PC-9 (cell line): ENCODE results near the gene TJP3. TPM values are rescaled to one million over a fixed set of nuclear protein-coding genes. Genes with fewer than 3 reads are reported as not detected.

Experiments
- BruUV-seq: library from RNA; stranded (reverse); fragments of 400-500 nt; replicated peaks from 2 replicates; lab custom pipeline; 2021; lab: Mats Ljungman, UMichigan
- CTCF ChIA-PET: fragments of 300-600 bp; sonication (Branson Sonifier 250); formaldehyde crosslinking; loops from one replicate; lab custom pipeline; 2022; ENCODE audit warnings: antibody characterized with exemption; lab: Charles Lee
- POLR2A ChIA-PET: fragments of 300-600 bp; sonication (Branson Sonifier 250); formaldehyde crosslinking; loops from one replicate; lab custom pipeline; 2022; ENCODE audit warnings: antibody characterized with exemption; ENCODE audit not compliant: unreplicated experiment; lab: Charles Lee
- DNase-seq, 2 experiments: peaks; one replicate each; pipeline versions ENCODE4 v3.0.0 to v3.0.0-alpha.2; 2015 to 2022; ENCODE audit warnings: mixed read lengths in 1 of 2
- H2AFZ ChIP-seq: fragments of 200-600 bp; sonication (generic); 2 replicates; pipeline ENCODE4 v1.8.1; 2017; ENCODE audit warnings: antibody characterized with exemption
- H3F3A ChIP-seq: fragments of 200-600 bp; sonication (generic); 2 replicates; pipeline ENCODE4 v1.8.1; 2017; ENCODE audit warnings: antibody characterized with exemption, mild to moderate bottlenecking, low read depth; ENCODE audit not compliant: insufficient read depth
- H3K27ac ChIP-seq: fragments of 200-600 bp; sonication (generic); 2 replicates; pipeline ENCODE4 v1.6.1; 2016; ENCODE audit warnings: mixed run types
- H3K27me3 ChIP-seq: fragments of 200-600 bp; sonication (generic); 2 replicates; pipeline ENCODE4 v1.6.1; 2016; ENCODE audit warnings: low read depth, mixed run types; ENCODE audit not compliant: insufficient read depth
- H3K36me3 ChIP-seq: fragments of 200-600 bp; sonication (generic); 2 replicates; pipeline ENCODE4 v1.6.1; 2016; ENCODE audit warnings: low read depth, mixed run types
- H3K4me1 ChIP-seq: fragments of 200-600 bp; sonication (generic); replicated peaks from 2 replicates; pipeline ENCODE4 v1.6.1; 2016; ENCODE audit warnings: mixed run types; ENCODE audit not compliant: insufficient read depth
- H3K4me2 ChIP-seq: fragments of 200-600 bp; sonication (generic); 2 replicates; pipeline ENCODE4 v1.6.1; 2017; ENCODE audit warnings: mixed run types
- H3K4me3 ChIP-seq: fragments of 200-600 bp; sonication (generic); 2 replicates; pipeline ENCODE4 v1.6.1; 2016; ENCODE audit warnings: mixed run types
- H3K79me2 ChIP-seq: fragments of 200-600 bp; sonication (generic); 2 replicates; pipeline ENCODE4 v1.6.1; 2017; ENCODE audit warnings: low read depth, mixed run types
- H3K9me2 ChIP-seq: fragments of 200-600 bp; sonication (generic); 2 replicates; pipeline ENCODE4 v1.8.1; 2017; ENCODE audit warnings: mild to moderate bottlenecking; ENCODE audit not compliant: insufficient read depth
- H3K9me3 ChIP-seq: fragments of 200-600 bp; sonication (generic); 2 replicates; pipeline ENCODE4 v1.8.1; 2016; ENCODE audit warnings: low read depth; ENCODE audit not compliant: insufficient read depth
- H4K20me1 ChIP-seq: fragments of 200-600 bp; sonication (generic); 2 replicates; pipeline ENCODE4 v1.8.1; 2017; ENCODE audit not compliant: insufficient read depth
- CTCF ChIP-seq: fragments of 200-600 bp; sonication (generic); conservative IDR thresholded peaks from 2 replicates; pipeline ENCODE4 v1.6.1; 2017; ENCODE audit warnings: mixed run types, antibody characterized with exemption, mild to moderate bottlenecking, moderate library complexity
- EZH2 ChIP-seq: fragments of 200-600 bp; sonication (generic); IDR thresholded peaks from 2 replicates; pipeline ENCODE4 v1.8.0; 2017; ENCODE audit warnings: antibody characterized with exemption, low read depth
- intact Hi-C: fragments of 100-400 bp; cut with micrococcal nuclease; formaldehyde crosslinking; loops from one replicate; pipeline ENCODE4 v1.10.0; 2022; ENCODE audit not compliant: unreplicated experiment
- total RNA-seq: library from RNA; stranded (reverse); gene quantifications from 2 replicates; pipeline ENCODE4 v1.2.3, GENCODE V29; 2021

TJP3 gene
- total RNA-seq, 1 experiment from 2014 or later, result 56.8 TPM

- no peak for DNase-seq
- H3K4me1 ChIP-seq, result no peaks in the 10 kb centered on the region
- no peaks in the 10 kb centered on the region for H3K36me3 ChIP-seq
- 0 out of 2 replicates have a peak, but pooled peaks cover 3% of the 10 kb centered on the region for H3F3A ChIP-seq
- H3K27me3 ChIP-seq, result no peaks in the 10 kb centered on the region
- H3K4me2 ChIP-seq, result no peak overlapping the region
- no TSS peak for BruUV-seq
- no peaks in the 10 kb centered on the region for H4K20me1 ChIP-seq
- H3K27ac ChIP-seq, result no peak overlapping the region
- H2AFZ ChIP-seq, result no peak overlapping the region
- peaks cover 12% of the 10 kb centered on the region; the same call in 1 of the 2 replicates for H3K79me2 ChIP-seq
- intact Hi-C loops, result no loop called here
- CTCF ChIA-PET, result no interaction called here
- no peaks in the 10 kb centered on the region for H3K9me3 ChIP-seq
- POLR2A ChIA-PET, result interaction anchor here (0.6 kb wide), 1 partner anchor 75 kb away, joined by 6 read pairs; no protein-coding TSS in a partner anchor
- H3K4me3 ChIP-seq, result no peak overlapping the region
- no peaks in the 10 kb centered on the region for H3K9me2 ChIP-seq
- TF ChIP-seq CTCF, result no peak
- no peak for TF ChIP-seq EZH2
These were observed 51.5 kb downstream of the TJP3 start for GRCh38 chr19:3759482-3760254.

GRCh38 chr19:3760871-3761361 lies 52.7 kb downstream of the TJP3 start:
- no peak for DNase-seq
- peak overlapping the region; percentile 90 for H2AFZ ChIP-seq
- H3K27ac ChIP-seq, result no peak overlapping the region
- POLR2A ChIA-PET, result interaction anchor here (0.6 kb wide), 1 partner anchor 57 kb away, joined by 4 read pairs; no protein-coding TSS in a partner anchor
- TF ChIP-seq EZH2 (no peak), CTCF (no peak)
- TSS peak; percentile 27 for BruUV-seq
- H3K36me3 ChIP-seq, result no peaks in the 10 kb centered on the region
- H3F3A ChIP-seq, result 0 out of 2 replicates have a peak, but pooled peaks cover 3% of the 10 kb centered on the region
- H3K9me2 ChIP-seq, result no peaks in the 10 kb centered on the region
- H3K4me3 ChIP-seq, result peak overlapping the region; percentile 76
- no peaks in the 10 kb centered on the region for H3K27me3 ChIP-seq
- H3K4me2 ChIP-seq, result peak overlapping the region; percentile 79
- H4K20me1 ChIP-seq, result no peaks in the 10 kb centered on the region
- intact Hi-C loops, result no loop called here
- H3K9me3 ChIP-seq, result no peaks in the 10 kb centered on the region
- CTCF ChIA-PET, result no interaction called here
- peaks cover 12% of the 10 kb centered on the region; the same call in 1 of the 2 replicates for H3K79me2 ChIP-seq
- no peaks in the 10 kb centered on the region for H3K4me1 ChIP-seq

GRCh38 chr19:3761382-3762129 lies 53.4 kb downstream of the TJP3 start, which contains the start of gene APBA3:
APBA3 (minus strand) TSS chr19:3761692; CDS start chr19:3760264, 1,428 bp downstream.
- no peaks in the 10 kb centered on the region for H3K4me1 ChIP-seq
- intact Hi-C loops, result no loop called here
- no peaks in the 10 kb centered on the region for H3K27me3 ChIP-seq
- DNase-seq, result peak; percentile 58 to 86
- H3K4me2 ChIP-seq, result peak within 1 kb of the TSS; percentile 79
- peak within 1 kb of the TSS; percentile 76 for H3K27ac ChIP-seq
- 0 out of 2 replicates have a peak, but pooled peaks cover 3% of the 10 kb centered on the region for H3F3A ChIP-seq
- peaks cover 12% of the 10 kb centered on the region; the same call in 1 of the 2 replicates for H3K79me2 ChIP-seq
- ChIA-PET CTCF (interaction anchor here (1.6 kb wide), 1 partner anchor 87 kb away, joined by 3 read pairs; no protein-coding TSS in a partner anchor), POLR2A (no interaction called here)
- H3K9me2 ChIP-seq, result no peaks in the 10 kb centered on the region
- no peaks in the 10 kb centered on the region for H3K9me3 ChIP-seq
- peak within 1 kb of the TSS; percentile 90 for H2AFZ ChIP-seq
- H3K36me3 ChIP-seq, result no peaks in the 10 kb centered on the region
- peak within 1 kb of the TSS; percentile 76 for H3K4me3 ChIP-seq
- TF ChIP-seq EZH2, result no peak
- TF ChIP-seq CTCF, result peak; percentile 76
- H4K20me1 ChIP-seq, result no peaks in the 10 kb centered on the region
- BruUV-seq, result no TSS peak
